Measurements from ENCODE around the gene XYLB. TPM values are rescaled to one million over a fixed set of nuclear protein-coding genes. Genes with fewer than 3 reads are reported as not detected.

The XYLB gene
- polyA plus RNA-seq, 1 donor from 2014 or later: 0.50 TPM

DNA sequence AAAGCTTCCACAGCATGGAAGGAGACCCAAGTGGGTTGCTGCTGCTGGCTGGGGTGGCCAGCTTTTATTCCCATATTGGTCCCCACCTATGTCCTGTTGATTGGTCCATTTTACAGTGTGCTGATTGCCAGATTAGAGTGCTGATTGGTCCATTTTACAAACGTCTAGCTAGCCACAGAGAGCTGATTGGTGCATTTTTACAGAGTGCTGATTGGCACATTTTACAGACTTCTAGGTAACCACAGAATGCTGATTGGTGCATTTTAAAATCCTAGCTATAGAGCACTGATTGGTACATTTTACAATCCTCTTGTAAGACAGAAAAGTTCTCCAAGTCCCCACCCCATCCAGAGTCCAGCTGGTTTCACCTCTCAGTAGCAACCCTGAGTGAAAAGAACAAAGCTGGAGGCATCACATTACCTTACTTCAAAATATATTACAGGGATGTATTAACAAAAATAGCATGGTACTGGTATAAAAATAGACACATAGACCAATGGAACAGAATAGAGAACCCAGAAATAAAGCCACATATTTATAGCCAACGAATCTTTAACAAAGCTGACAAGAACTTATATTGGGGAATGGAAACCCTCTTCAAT lies 99.6 kb downstream of the XYLB start:
- Histone ChIP-seq H3K36me3 (ENCODE audit: insufficient read depth, low read length) (no peaks in the 10 kb centered on the region), H3K9me2 (ENCODE audit: insufficient read depth, low read length) (no peaks in the 10 kb centered on the region), H3K4me2 (ENCODE audit: low read length) (no peak overlapping the region), H3K4me3 (ENCODE audit: low read length) (no peak overlapping the region), H3K79me2 (replicated peaks; ENCODE audit: insufficient read depth, low read length) (no peaks in the 10 kb centered on the region), H4K20me1 (ENCODE audit: insufficient read depth) (no peaks in the 10 kb centered on the region), H3K27me3 (ENCODE audit: insufficient read depth, low read depth, low read length) (no peaks in the 10 kb centered on the region), H3K9ac (ENCODE audit: low read length) (no peak overlapping the region), H3K9me3 (ENCODE audit: low read length) (no peaks in the 10 kb centered on the region), H3F3A (ENCODE audit: insufficient read depth, low read length, poor library complexity, severe bottlenecking) (no peaks in the 10 kb centered on the region), H2AFZ (ENCODE audit: low read depth, low read length) (no peak overlapping the region), H3K27ac (ENCODE audit: low read length) (no peak overlapping the region)
- TF ChIP-seq, protein P1, sequence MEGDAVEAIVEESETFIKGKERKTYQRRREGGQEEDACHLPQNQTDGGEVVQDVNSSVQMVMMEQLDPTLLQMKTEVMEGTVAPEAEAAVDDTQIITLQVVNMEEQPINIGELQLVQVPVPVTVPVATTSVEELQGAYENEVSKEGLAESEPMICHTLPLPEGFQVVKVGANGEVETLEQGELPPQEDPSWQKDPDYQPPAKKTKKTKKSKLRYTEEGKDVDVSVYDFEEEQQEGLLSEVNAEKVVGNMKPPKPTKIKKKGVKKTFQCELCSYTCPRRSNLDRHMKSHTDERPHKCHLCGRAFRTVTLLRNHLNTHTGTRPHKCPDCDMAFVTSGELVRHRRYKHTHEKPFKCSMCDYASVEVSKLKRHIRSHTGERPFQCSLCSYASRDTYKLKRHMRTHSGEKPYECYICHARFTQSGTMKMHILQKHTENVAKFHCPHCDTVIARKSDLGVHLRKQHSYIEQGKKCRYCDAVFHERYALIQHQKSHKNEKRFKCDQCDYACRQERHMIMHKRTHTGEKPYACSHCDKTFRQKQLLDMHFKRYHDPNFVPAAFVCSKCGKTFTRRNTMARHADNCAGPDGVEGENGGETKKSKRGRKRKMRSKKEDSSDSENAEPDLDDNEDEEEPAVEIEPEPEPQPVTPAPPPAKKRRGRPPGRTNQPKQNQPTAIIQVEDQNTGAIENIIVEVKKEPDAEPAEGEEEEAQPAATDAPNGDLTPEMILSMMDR (IDR thresholded peaks at IDR 0.05; ENCODE audit: poor library complexity, severe bottlenecking): no peak
- TF ChIP-seq EP300 (conservative IDR thresholded peaks at IDR 0.05; ENCODE audit: poor library complexity, severe bottlenecking) (no peak), POLR2AphosphoS5 (IDR thresholded peaks at IDR 0.05) (no peak), EZH2 (IDR thresholded peaks at IDR 0.05; ENCODE audit: borderline replicate concordance, insufficient read depth, low read length, poor library complexity, severe bottlenecking) (no peak), TAF1 (IDR thresholded peaks at IDR 0.05; ENCODE audit: low read depth) (no peak), MXI1 (conservative IDR thresholded peaks at IDR 0.05; ENCODE audit: poor library complexity, severe bottlenecking) (no peak), SMC3 (conservative IDR thresholded peaks at IDR 0.05; ENCODE audit: poor library complexity) (no peak), RAD21 (conservative IDR thresholded peaks at IDR 0.05) (no peak)
- TF ChIP-seq, protein P2, sequence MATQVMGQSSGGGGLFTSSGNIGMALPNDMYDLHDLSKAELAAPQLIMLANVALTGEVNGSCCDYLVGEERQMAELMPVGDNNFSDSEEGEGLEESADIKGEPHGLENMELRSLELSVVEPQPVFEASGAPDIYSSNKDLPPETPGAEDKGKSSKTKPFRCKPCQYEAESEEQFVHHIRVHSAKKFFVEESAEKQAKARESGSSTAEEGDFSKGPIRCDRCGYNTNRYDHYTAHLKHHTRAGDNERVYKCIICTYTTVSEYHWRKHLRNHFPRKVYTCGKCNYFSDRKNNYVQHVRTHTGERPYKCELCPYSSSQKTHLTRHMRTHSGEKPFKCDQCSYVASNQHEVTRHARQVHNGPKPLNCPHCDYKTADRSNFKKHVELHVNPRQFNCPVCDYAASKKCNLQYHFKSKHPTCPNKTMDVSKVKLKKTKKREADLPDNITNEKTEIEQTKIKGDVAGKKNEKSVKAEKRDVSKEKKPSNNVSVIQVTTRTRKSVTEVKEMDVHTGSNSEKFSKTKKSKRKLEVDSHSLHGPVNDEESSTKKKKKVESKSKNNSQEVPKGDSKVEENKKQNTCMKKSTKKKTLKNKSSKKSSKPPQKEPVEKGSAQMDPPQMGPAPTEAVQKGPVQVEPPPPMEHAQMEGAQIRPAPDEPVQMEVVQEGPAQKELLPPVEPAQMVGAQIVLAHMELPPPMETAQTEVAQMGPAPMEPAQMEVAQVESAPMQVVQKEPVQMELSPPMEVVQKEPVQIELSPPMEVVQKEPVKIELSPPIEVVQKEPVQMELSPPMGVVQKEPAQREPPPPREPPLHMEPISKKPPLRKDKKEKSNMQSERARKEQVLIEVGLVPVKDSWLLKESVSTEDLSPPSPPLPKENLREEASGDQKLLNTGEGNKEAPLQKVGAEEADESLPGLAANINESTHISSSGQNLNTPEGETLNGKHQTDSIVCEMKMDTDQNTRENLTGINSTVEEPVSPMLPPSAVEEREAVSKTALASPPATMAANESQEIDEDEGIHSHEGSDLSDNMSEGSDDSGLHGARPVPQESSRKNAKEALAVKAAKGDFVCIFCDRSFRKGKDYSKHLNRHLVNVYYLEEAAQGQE (IDR thresholded peaks at IDR 0.05; ENCODE audit: borderline replicate concordance): no peak

GRCh38 chr3:38446812-38447211 lies 100.2 kb downstream of the XYLB start:
- TF ChIP-seq RAD21 (conservative IDR thresholded peaks at IDR 0.05) (no peak), SMC3 (conservative IDR thresholded peaks at IDR 0.05; ENCODE audit: poor library complexity) (no peak), MXI1 (conservative IDR thresholded peaks at IDR 0.05; ENCODE audit: poor library complexity, severe bottlenecking) (no peak), TAF1 (IDR thresholded peaks at IDR 0.05; ENCODE audit: low read depth) (no peak), EZH2 (IDR thresholded peaks at IDR 0.05; ENCODE audit: borderline replicate concordance, insufficient read depth, low read length, poor library complexity, severe bottlenecking) (no peak), EP300 (conservative IDR thresholded peaks at IDR 0.05; ENCODE audit: poor library complexity, severe bottlenecking) (no peak), POLR2AphosphoS5 (IDR thresholded peaks at IDR 0.05) (no peak)
- TF ChIP-seq, protein P1 (IDR thresholded peaks at IDR 0.05; ENCODE audit: poor library complexity, severe bottlenecking): no peak
- TF ChIP-seq, protein P2 (IDR thresholded peaks at IDR 0.05; ENCODE audit: borderline replicate concordance): no peak
- no peaks in the 10 kb centered on the region for H3F3A ChIP-seq (ENCODE audit: insufficient read depth, low read length, poor library complexity, severe bottlenecking)
- no peak overlapping the region for H2AFZ ChIP-seq (ENCODE audit: low read depth, low read length)
- H3K9me2 ChIP-seq (ENCODE audit: insufficient read depth, low read length): no peaks in the 10 kb centered on the region
- H3K27ac ChIP-seq (ENCODE audit: low read length): no peak overlapping the region
- no peaks in the 10 kb centered on the region for H3K27me3 ChIP-seq (ENCODE audit: insufficient read depth, low read depth, low read length)
- no peaks in the 10 kb centered on the region for H3K79me2 ChIP-seq (replicated peaks; ENCODE audit: insufficient read depth, low read length)
- H3K4me3 ChIP-seq (ENCODE audit: low read length): no peak overlapping the region
- no peaks in the 10 kb centered on the region for H3K9me3 ChIP-seq (ENCODE audit: low read length)
- no peak overlapping the region for H3K9ac ChIP-seq (ENCODE audit: low read length)
- no peaks in the 10 kb centered on the region for H3K36me3 ChIP-seq (ENCODE audit: insufficient read depth, low read length)
- no peaks in the 10 kb centered on the region for H4K20me1 ChIP-seq (ENCODE audit: insufficient read depth)
- no peak overlapping the region for H3K4me2 ChIP-seq (ENCODE audit: low read length)
